ENCODE measurements around the gene PAQR7.
A peak's percentile ranks its signal among the peaks of the same experiment; 100 is the strongest.

Gene PAQR7

DNA sequence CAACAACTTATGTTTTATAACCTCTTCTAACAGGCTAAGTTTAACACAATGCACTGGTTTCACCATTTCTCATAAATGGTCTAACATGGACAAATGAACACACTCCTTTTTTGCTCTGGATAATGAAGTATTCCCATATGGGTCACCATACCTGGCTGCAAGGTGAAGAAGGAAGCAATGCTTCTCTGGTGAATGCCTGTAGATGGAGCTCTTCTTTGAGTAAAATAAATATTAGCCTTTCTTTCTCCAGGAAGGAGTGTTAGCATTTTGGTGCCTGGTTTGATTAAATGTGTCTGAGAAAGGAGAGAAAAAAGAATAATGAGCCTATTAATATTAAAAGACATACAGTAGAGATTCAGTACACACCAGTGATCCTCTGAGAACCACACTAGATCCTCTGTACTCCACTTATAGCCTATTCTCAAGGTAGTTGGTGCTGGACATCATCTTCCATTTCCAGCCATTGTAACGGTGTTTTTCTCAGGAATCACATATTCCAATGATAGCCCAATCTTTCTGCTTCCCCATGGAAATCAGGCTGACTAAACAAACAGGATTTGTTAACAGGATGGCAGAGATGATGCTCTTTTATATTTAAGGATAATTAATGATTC is 38.1 kb downstream of the PAQR7 start:
- TF ChIP-seq POLR2AphosphoS5 (IDR thresholded peaks at IDR 0.05; ENCODE audit: low read depth, low read length) (no peak), POLR2A (IDR thresholded peaks at IDR 0.05; ENCODE audit: low read depth, low read length) (no peak), TAF1 (IDR thresholded peaks at IDR 0.05; ENCODE audit: borderline replicate concordance, low read depth, low read length) (no peak)
- FAIRE-seq (peak; percentile 53), DNase-seq (ENCODE audit: insufficient read length) (no peak)

GRCh38 chr1:25836695-25837094 is 38.8 kb downstream of the PAQR7 start:
- TF ChIP-seq POLR2A (IDR thresholded peaks at IDR 0.05; ENCODE audit: low read depth, low read length) (no peak), POLR2AphosphoS5 (IDR thresholded peaks at IDR 0.05; ENCODE audit: low read depth, low read length) (no peak), TAF1 (IDR thresholded peaks at IDR 0.05; ENCODE audit: borderline replicate concordance, low read depth, low read length) (no peak)
- no peak for DNase-seq (ENCODE audit: insufficient read length)
- no peak for FAIRE-seq

DNA sequence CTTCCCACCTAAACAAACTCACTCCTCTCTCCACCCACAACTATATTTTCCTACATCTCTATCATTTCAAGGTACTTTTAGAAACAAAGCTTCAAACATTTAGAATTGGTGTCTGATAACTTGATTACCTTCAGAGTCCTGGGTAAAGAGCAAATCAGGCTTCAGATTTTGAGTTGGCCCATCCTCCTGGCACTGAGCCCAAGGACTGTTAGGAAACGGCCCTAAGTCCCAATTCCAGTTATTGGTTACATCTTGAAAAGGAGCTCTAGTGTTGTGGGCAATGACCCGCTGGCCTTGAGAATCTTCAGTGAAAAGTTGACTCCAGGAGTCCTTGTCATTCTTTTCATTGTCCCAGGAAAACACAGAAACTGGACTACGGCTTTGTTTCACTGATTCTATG is 40.6 kb downstream of the PAQR7 start:
- TF ChIP-seq POLR2AphosphoS5 (IDR thresholded peaks at IDR 0.05; ENCODE audit: low read depth, low read length) (no peak), POLR2A (IDR thresholded peaks at IDR 0.05; ENCODE audit: low read depth, low read length) (no peak), TAF1 (IDR thresholded peaks at IDR 0.05; ENCODE audit: borderline replicate concordance, low read depth, low read length) (no peak)
- FAIRE-seq = no peak
- no peak for DNase-seq (ENCODE audit: insufficient read length)

- no peak for DNase-seq (ENCODE audit: insufficient read length)
- FAIRE-seq = no peak
- TF ChIP-seq TAF1 (IDR thresholded peaks at IDR 0.05; ENCODE audit: borderline replicate concordance, low read depth, low read length) = no peak
- TF ChIP-seq POLR2AphosphoS5 (IDR thresholded peaks at IDR 0.05; ENCODE audit: low read depth, low read length) = no peak
- TF ChIP-seq POLR2A (IDR thresholded peaks at IDR 0.05; ENCODE audit: low read depth, low read length) = no peak
Measured at GRCh38 chr1:25833158-25833557, 42.4 kb downstream of the PAQR7 start.

DNA sequence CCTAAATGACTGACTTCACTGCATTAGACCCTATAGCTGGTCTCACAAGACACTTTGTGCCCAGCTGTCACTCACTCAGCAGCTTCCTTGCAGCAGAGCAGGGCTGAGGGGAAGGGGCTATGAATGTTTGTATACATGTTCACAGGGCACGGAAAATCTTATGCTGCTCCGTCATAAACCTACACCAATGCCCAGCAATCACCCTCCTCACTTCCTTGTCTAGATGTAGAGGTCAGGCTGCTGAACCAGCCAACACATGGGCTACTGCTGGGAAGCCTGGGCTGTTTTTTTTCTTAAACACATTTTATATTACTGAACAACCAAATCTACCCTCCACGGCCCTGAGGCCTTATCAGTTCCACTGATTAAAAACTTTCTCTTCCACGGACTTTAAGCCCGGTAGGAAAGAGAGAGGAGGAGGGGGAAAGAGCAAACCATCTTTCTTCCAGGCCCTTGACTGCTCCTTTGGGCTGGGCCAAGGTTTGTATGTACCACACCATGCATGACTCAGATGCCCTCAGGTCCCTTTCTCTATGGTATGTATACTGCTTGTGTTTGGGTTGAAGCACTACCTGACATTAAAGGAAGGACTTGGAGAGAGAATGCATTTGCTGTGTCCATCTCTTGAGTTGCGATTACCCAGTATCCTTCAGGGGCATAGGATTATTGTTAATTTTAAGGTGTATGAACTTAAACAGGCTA is 43.0 kb downstream of the PAQR7 start:
- DNase-seq (ENCODE audit: insufficient read length) (no peak), FAIRE-seq (no peak)
- no peak for TF ChIP-seq POLR2A (IDR thresholded peaks at IDR 0.05; ENCODE audit: low read depth, low read length)
- TF ChIP-seq TAF1 (IDR thresholded peaks at IDR 0.05; ENCODE audit: borderline replicate concordance, low read depth, low read length) = no peak
- TF ChIP-seq POLR2AphosphoS5 (IDR thresholded peaks at IDR 0.05; ENCODE audit: low read depth, low read length) = no peak

GRCh38 chr1:25831569-25832196 is 43.8 kb downstream of the PAQR7 start:
- TF ChIP-seq TAF1 (IDR thresholded peaks at IDR 0.05; ENCODE audit: borderline replicate concordance, low read depth, low read length) (no peak), POLR2AphosphoS5 (IDR thresholded peaks at IDR 0.05; ENCODE audit: low read depth, low read length) (no peak), POLR2A (IDR thresholded peaks at IDR 0.05; ENCODE audit: low read depth, low read length) (no peak)
- FAIRE-seq (peak; percentile 40), DNase-seq (ENCODE audit: insufficient read length) (no peak)

DNA sequence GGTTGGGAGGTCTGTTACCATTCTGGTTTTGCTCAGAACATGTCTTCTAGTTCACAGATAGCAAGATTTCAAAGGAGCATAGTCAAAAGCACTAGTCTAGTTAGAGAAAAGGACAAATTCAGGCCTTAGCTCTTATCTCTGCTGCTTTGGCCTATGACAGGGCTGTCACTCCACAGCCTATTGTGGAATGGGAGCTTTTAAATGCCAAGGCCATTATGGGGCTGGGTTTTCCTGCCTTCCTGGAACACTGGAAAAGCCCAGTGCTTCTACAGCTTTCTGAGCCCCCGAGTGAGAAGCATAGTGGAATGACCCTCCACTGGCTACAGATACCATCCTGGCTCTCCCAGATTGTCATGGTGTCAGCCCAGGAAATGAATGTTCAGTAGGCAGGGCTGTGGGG is 46.5 kb downstream of the PAQR7 start:
- no peak for FAIRE-seq
- DNase-seq (ENCODE audit: insufficient read length) = no peak
- TF ChIP-seq POLR2AphosphoS5 (IDR thresholded peaks at IDR 0.05; ENCODE audit: low read depth, low read length) (no peak), TAF1 (IDR thresholded peaks at IDR 0.05; ENCODE audit: borderline replicate concordance, low read depth, low read length) (no peak), POLR2A (IDR thresholded peaks at IDR 0.05; ENCODE audit: low read depth, low read length) (no peak)

DNA sequence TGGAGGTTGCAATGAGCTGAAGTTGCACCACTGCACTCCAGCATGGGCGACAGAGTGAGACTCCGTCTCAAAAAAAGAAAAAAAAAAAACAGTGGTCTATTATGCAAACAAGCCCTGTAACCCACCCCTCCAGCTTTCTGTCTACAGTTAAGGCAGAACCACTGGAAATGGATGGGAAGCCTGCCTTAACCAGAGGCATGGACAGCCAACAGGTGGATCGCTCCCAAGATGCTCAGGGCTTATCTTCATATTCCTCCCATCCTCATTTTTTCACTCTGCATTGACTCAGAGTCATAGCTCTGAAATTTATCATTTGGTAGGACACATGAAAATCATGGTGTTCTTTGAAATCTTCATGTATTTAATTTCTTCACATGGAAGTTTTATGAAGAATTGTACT is 47.0 kb downstream of the PAQR7 start:
- FAIRE-seq (no peak), DNase-seq (ENCODE audit: insufficient read length) (no peak)
- TF ChIP-seq TAF1 (IDR thresholded peaks at IDR 0.05; ENCODE audit: borderline replicate concordance, low read depth, low read length) = no peak
- no peak for TF ChIP-seq POLR2AphosphoS5 (IDR thresholded peaks at IDR 0.05; ENCODE audit: low read depth, low read length)
- TF ChIP-seq POLR2A (IDR thresholded peaks at IDR 0.05; ENCODE audit: low read depth, low read length) = no peak

- TF ChIP-seq POLR2AphosphoS5 (IDR thresholded peaks at IDR 0.05; ENCODE audit: low read depth, low read length) = no peak
- no peak for TF ChIP-seq POLR2A (IDR thresholded peaks at IDR 0.05; ENCODE audit: low read depth, low read length)
- TF ChIP-seq TAF1 (IDR thresholded peaks at IDR 0.05; ENCODE audit: borderline replicate concordance, low read depth, low read length) = no peak
- DNase-seq (ENCODE audit: insufficient read length) (no peak), FAIRE-seq (no peak)
Measured at GRCh38 chr1:25826571-25826970, 48.9 kb downstream of the PAQR7 start.

DNA sequence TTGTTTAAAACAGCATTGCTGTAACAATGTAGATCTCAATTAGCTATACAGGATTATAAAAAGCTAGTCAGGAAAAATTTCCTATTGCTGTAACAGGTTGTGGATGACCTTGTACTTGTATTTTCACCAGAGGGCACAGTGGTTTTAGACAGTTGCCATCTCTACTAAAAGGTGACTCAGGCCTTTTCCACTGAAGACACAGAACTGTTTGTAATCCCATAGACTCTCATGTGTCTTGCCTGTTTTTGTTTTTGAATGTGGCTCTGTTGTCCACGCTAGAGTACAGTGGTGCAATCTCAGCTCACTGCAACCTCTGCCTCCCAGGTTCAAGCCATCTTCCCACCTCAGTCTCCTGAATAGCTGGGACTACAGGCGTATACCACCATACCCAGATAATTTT is 49.9 kb downstream of the PAQR7 start:
- DNase-seq (ENCODE audit: insufficient read length) (no peak), FAIRE-seq (no peak)
- TF ChIP-seq TAF1 (IDR thresholded peaks at IDR 0.05; ENCODE audit: borderline replicate concordance, low read depth, low read length) (no peak), POLR2AphosphoS5 (IDR thresholded peaks at IDR 0.05; ENCODE audit: low read depth, low read length) (no peak), POLR2A (IDR thresholded peaks at IDR 0.05; ENCODE audit: low read depth, low read length) (no peak)

DNA sequence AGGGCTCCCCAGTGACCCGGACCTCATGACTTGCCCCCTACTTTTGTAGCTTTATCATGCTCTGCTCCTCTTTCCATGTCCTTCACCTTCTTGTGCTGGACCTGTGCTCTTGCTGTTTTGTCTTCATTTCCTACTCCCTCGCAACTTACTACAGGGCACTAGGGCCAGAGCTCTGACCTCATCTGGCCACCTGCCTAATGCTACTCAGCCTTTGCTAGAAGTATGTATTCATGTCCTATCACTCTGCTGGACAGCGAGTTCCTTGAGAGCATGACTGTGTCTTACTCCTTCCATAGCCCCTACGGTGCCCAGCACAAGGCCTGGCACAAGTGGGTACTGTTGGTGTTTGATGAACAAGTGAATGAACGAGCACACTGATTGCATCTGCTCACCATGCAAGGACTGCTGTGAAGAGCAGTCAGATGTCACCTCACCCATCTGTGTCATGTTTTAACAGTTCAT is 53.8 kb downstream of the PAQR7 start:
- DNase-seq (ENCODE audit: insufficient read length) = no peak
- FAIRE-seq = no peak
- TF ChIP-seq POLR2AphosphoS5 (IDR thresholded peaks at IDR 0.05; ENCODE audit: low read depth, low read length) (no peak), POLR2A (IDR thresholded peaks at IDR 0.05; ENCODE audit: low read depth, low read length) (no peak), TAF1 (IDR thresholded peaks at IDR 0.05; ENCODE audit: borderline replicate concordance, low read depth, low read length) (no peak)

DNA sequence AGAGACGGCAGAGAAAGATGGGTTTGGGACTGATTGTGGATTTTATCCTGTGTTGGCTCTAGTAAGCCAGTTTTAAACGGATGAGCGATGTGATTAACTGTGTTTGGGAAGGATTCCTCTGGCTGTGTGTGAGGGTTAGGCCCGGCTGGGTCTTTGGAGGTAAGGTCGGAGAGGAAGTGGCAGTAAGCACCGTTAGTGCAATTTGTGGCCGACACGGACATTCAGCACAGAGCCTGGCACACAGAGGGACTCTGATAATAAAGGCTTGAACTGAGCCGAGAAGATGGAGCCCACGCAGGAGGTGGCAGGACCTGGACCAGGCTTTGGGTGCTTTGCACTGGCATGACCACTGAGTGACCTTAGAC is 54.4 kb downstream of the PAQR7 start:
- DNase-seq (ENCODE audit: insufficient read length) (no peak), FAIRE-seq (no peak)
- TF ChIP-seq TAF1 (IDR thresholded peaks at IDR 0.05; ENCODE audit: borderline replicate concordance, low read depth, low read length) = no peak
- no peak for TF ChIP-seq POLR2A (IDR thresholded peaks at IDR 0.05; ENCODE audit: low read depth, low read length)
- no peak for TF ChIP-seq POLR2AphosphoS5 (IDR thresholded peaks at IDR 0.05; ENCODE audit: low read depth, low read length)

All from GM12892 (cell line).